Activated CD4-positive, alpha-beta T cell treated with anti-CD3 and anti-CD28 coated beads for 48 hours (primary cell): ENCODE data around the gene MACROD2.

ENCODE experiments used
- DNase-seq: peaks from one replicate; pipeline ENCODE4 v3.0.0-alpha.2; 2020

Gene MACROD2

DNA sequence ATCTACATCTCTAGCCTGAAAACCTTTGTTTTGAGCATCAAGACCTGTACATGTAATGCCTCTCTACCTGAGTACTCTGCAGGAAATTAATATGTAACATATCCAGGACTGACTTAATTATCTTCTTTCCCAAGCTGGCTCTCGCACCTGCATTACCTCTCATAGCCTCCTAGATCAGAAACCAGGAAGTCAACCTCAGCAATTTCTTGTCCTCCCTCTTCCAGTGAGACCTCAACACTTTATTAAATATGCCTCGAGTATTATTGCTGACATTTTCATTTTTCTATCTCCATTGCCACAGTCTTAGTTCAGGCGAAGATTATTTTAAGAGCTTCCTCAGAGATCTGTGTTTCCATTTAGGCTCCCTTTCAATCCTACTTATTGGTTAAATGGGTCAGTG is 69.0 kb downstream of the MACROD2 start:
- DNase-seq: no peak

GRCh38 chr20:14064921-14065320 is 69.6 kb downstream of the MACROD2 start:
- no peak for DNase-seq

DNA sequence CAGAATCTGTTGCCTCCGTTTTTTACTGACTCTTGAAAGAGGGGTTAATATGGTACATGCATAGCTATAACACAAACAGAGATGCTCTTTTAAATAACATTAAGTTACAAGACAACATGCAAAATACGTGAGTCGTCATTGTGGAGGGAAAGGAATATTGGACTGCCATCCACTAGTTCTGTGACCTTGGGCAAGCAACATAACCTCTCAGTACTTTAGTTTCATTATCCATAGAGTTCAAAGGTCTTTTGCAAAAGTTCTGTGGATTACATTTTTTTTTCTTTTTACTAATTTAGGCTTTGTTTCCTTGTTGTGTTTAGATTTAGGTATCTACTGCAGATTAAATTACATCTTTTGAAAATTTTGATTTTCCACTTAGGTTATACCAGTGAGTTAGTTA is 70.5 kb downstream of the MACROD2 start:
- no peak for DNase-seq

- no peak for DNase-seq
Observed at GRCh38 chr20:14067603-14068002, 72.3 kb downstream of the MACROD2 start.

GRCh38 chr20:14069796-14070195 is 74.5 kb downstream of the MACROD2 start:
- no peak for DNase-seq

GRCh38 chr20:14093652-14094051 is 98.3 kb downstream of the MACROD2 start:
- no peak for DNase-seq

DNA sequence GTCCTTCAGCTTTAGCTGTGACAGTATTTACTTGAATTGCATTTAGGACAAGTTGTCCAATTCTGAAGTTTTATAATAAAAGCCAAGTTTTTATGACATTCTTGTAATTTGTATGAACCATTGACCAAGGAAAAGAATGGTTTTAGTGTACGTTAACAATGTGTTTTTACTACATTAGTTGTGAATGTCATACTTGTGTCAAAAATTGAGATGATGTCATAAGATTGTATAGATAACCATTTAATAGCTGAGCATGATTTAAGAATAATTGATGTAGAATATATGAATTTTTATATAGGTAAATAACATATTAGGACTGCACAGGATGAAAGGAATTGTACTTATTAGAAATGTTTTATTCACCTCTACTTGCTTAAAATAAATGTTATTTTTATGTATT is 102.9 kb downstream of the MACROD2 start:
- no peak for DNase-seq

DNA sequence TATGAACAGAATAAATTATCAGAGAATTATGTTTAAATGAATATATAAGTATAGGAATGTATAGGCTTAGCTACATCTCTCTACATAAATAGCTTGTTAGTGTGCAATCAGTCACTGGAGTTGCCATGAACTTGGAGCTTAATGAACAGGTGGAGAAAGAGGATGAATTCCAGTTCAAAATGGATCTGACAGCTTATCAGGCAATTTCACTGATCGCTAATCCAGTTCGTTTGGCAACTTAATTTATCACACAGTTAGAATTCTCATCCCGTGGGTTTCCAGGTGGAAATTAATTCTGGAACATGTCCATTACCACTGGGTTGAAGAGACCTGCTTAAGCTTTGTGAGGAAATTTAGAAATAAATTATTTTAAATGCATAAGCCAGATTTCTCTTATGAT is 118.1 kb downstream of the MACROD2 start:
- no peak for DNase-seq

DNA sequence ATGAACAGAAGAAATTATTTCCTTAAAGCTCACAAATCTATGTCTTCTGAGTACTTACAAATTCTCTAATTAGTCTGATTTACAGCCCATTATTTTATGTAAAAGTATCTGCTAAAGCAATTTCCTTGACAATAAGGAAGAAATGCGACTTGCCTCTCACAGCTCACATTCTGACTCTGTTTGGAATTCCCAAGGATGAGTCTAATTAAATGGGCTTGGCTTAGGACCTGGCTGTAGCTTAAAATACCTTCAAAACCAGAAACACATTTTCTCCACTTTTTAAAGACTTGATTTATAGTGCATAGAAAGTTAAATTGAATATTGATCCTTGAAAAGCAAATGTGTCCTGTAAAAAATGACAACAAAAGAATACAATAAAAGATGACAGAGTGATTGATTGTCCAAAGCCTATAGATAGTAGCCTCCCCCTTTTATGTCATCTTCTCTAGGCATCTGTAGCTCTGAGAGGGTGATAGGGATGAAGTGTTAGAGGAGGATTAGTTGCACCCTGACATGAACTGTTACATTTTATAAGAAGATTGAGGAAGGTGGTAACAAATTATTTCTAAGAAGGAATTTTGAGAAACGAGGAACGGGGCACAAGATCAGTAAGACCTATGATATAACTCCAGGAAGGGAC is 118.9 kb downstream of the MACROD2 start:
- no peak for DNase-seq

DNA sequence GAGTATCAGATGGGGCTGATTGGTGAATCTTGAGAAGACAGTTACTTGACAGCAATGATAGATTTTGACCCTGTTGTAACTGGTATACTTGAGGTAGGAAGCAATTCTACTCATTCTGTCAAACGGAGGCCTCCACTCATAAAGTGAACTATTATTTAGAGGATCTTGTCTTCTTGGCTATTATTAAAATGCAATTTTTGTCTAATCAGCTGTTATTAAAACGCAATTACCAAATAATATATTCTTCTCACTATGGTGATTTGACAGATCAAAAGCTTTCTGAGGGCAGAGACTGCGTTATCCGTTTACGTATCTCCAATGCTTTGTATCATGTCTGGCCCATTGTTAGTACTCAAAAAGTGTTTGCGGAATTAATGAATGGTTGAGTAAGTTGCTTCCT is 120.7 kb downstream of the MACROD2 start:
- no peak for DNase-seq

DNA sequence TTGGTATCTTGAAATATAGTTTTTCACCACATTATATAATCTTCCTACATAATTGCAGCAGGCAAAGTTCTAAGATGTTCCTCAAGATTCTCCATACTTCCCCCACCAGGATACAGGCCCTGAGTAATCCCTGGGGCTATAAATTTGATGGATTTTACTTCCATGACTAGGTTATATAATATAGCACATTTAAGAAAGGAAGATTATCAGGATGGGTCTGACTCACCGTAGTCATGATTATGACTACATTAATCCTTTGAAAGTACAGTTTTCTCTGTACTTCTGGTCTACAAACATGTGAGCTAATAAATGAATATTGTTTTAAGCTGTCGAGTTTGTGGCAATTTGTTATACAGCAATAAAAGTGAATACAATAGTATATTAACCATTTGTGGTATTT is 122.5 kb downstream of the MACROD2 start:
- DNase-seq: no peak

- DNase-seq: no peak
Observed at GRCh38 chr20:14126856-14127255, 131.5 kb downstream of the MACROD2 start.

- DNase-seq: no peak
Observed at GRCh38 chr20:14127514-14128223, 132.4 kb downstream of the MACROD2 start.

GRCh38 chr20:14134004-14134403 is 138.7 kb downstream of the MACROD2 start:
- DNase-seq: no peak

- DNase-seq: no peak
Observed at GRCh38 chr20:14142171-14142570, 146.9 kb downstream of the MACROD2 start.

DNA sequence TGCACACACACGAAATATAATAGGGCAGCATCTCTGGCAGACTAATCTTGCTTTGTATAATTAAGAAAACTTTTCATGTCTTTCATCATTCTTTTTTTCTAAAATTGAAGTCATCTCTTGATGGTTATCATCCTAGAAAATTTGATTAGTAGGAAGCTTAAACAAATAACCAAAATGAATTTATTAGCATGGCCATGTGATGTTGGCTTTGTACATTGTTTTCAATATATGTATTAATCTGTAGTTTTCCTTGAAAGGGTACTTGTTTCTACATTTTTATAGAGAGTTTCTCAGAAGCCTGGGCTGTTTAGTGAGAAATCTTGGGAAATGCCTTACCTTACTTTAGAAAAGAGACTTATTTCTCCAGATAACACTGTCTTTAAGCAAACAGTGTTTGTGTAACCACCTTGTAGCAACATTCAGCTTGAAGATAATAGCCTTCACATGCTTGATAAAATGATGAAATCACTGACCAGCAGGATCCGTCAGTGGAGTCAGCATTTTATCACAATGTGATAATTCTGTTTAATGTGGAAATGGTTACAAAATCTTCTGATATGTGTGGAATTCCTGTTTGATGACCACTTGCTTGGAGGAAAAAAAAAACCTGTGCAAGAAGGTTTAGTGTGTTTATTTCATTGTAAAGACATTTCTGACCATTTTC is 147.8 kb downstream of the MACROD2 start:
- no peak for DNase-seq

DNA sequence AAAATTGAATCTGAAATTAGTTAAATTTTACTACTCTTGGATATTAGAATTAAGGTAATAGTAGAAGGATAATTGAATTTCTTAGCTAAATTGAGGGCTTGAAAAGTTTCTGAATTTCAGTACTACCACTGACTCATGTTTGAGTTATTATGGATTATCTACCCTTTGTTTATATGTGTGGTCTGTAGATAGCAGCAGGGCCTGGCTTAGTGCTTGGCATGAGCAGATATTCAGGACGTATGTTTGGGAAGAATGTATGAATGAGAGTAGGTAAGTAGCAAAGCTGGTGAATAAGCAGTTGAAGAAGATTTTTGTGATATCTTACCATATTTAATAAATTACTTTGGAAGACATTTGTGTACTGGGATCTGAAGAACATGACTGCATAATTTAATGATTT is 152.7 kb downstream of the MACROD2 start:
- DNase-seq: no peak

- DNase-seq: no peak
Observed at GRCh38 chr20:14155361-14155760, 160.0 kb downstream of the MACROD2 start.

DNA sequence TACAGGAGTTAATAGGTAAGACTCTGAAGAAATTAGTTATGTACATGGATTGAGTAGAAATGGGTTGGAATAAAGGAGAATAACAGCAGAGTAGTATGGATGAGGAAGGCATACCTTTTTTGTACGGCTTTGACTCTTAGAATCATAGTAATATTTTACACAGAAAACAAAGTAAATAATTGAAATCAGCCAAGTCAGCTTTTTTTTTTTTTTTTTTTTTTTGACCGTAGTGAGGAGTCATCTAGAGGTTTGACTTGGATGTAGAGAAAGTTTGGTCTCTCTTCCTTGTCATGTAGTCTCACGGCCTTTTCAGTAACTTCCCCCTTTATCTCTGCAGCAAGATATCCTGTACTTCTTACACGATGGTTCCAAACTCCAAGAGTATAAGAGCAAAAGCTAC is 183.2 kb downstream of the MACROD2 start:
- DNase-seq: no peak

DNA sequence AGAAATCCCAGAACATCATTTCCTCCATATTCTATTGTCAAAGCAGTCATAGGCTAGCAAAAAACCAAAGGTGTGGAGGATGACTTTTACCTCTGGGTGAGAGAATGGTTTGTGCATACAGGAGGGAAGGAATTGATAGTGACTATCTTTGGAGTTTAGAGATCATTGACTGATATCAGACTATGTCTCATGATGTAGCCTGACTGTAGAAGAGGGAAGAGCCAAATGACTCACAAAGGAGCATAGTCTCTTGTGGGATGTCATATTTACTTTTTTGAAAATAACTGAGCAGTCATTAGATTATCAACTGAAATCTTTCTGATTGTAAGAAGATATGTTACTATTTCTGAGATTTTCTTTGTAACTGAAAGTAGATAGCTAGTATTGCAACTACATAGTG is 183.6 kb downstream of the MACROD2 start:
- no peak for DNase-seq

DNA sequence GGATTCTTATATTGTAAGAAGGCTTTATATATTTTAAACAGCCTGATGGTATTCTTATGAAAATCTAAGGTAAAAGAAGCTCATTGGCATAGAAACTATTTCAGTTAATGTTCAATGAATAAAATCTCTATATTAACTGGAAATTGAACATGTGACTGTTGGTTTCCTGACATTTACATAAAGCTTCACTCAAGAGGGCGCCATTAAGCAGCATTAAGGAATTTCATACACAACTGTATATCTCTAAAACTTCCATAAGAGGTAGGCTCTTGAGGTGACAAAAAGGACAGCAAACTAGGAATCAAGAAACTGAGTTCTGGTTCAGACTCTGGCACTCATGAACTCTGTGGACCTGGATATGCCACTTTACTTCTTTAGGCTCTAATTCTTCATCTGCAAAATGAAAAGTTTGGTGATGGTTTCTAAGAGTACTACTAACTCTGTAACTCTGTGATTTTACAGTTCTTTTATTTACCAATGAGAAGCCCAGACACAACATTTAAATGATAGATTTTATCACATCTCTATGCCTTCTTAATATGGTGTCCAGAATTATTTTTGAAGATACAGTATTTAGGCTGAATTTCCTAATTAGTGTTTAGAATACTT is 194.6 kb downstream of the MACROD2 start:
- DNase-seq: no peak

- DNase-seq: no peak
Observed at GRCh38 chr20:14191559-14191958, 196.2 kb downstream of the MACROD2 start.

DNA sequence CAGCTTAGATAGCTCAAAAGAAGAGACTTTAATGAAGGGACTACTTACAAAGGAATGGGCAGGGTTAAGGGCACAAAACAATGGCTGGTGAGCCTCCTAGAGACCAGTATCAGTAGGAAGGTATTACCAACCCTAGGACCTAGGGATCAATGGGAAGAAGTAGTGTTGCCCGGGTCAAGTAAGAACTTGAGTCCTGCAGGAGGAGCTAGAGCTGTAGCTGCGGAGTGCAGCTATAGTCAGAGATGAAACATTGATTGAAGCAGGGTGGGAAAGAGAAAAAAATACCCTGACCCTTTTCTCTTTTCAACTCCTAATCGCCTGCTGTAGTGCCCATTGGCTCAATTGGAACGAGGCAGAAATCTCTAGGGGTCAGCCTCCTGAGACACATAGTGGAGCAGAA is 198.1 kb downstream of the MACROD2 start:
- DNase-seq: no peak

DNA sequence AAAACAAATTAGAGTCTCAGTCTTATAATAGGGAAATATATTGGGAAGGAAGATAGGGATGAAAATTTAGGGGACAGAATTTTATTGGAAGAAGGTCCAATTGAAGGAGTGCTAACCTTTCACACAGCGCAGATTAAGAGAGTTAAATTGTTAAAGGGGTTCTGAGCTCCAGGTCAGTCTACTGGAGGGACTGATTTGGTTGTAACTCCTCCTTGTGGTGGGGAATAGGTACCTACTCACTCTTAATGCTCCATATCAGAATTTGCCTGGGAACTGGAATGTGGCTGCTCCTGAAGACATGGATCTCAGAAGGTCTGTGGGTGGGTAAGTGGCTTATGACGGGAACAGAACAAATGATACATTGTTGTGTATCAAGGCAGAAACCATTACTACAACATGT is 198.6 kb downstream of the MACROD2 start:
- DNase-seq: no peak
